Iris pigment epithelial cell (primary cell): Measurements from ENCODE around the gene TYSND1.
"Not testable (repeated sequence)": the region's sequence is repeated elsewhere in the genome, so short reads cannot be mapped to it uniquely, and the experiment has no call there.

Source experiments
- DNase-seq: peaks from one replicate; pipeline ENCODE4 v3.0.0-alpha.2; 2011; ENCODE audit warnings: low read depth

The TYSND1 gene

GRCh38 chr10:70163448-70163847 lies 16.9 kb upstream of the TYSND1 start:
- DNase-seq, result no peak

DNA sequence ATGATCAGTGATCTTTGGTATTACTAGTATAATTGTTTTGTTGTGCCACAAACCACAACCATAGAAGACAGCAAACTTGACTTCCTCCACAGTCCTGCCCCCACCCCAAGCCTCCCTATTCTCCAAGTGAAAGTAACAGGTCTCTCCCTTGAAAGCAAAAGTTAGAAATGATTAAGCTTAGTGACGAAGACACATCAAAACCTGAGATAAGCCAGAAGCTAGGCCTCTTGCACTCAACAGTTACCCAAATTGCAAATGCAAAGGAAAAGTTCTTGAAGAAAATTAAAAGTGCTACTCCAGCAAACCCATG lies 16.3 kb upstream of the TYSND1 start:
- DNase-seq, result no peak

DNA sequence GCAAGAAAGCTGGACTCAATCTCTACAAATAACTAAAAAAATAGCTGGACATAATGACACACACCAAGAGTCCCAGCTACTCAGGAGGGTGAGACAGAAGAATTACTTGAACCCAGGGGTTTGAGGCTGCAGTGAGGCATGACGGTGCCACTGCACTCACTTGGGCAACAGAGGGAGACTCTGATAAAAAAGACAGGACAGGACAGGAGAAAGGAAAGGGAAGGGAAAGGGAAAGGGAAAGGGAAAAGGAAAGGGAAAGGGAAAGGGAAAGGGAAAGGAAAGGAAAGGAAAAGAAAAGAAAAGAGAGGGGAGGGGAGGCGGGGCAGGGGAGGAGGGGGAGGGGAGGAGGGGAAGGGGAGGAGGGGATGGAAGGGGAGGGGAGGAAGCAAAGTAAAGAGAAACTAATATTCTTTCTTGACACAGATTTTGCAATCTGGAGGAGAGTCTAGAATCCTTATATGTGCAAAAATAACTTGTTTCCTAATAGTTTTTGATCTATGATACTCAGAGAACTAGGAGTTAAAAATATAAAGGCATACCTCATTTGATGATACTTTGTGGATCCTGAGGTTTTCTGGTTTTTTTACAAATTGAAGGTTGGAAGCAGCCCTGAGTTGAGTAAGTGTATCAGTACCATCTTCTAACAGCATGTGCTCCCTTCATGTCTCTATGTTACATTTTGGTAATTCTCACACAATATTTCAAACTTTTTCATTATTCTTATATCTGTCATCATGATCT lies 15.8 kb upstream of the TYSND1 start:
- DNase-seq, result no peak

DNA sequence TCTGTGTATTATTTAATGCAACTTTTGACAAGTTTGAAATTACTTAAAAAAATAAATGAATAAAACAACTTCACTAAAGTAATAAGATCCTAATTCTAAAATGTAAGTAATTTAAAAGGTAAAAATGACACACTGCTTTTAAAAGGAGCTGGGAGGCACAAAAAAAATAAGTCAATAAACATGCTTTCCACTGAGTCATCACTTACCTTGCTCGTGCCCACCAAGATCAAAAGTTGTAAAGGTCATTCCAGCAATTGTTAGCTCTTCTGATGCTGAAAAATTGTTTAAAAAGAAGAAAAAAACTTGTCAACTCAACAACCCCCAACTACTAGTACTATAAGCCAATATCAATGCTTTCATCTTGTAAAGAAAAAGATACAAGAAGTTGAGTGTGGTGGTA lies 14.3 kb upstream of the TYSND1 start:
- DNase-seq, result no peak

- DNase-seq, result not testable (repeated sequence)
These were observed 12.9 kb upstream of the TYSND1 start for GRCh38 chr10:70159366-70159765.

GRCh38 chr10:70158113-70158512 lies 11.6 kb upstream of the TYSND1 start:
- no peak for DNase-seq

- no peak for DNase-seq
These were observed 8.8 kb upstream of the TYSND1 start for GRCh38 chr10:70155255-70155838.

DNA sequence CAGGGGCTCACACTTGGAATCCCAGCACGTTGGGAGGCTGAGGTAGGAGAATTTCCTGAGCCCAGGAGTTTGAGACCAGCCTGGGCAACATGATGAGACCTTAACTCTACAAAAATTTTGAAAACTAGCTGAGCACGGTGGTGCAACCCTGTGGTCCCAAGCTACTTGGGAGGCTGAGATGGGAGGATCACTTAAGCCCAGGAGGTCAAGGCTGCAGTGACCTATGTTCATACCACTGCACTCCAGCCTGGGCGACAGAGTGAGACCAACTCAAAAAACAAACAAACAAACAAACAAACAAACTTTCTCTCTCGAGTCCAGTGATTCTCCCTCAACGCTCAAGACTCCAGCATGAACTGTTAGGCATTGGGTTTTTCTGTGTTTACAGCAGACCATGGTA lies 2.0 kb upstream of the TYSND1 start:
- no peak for DNase-seq

- DNase-seq, result no peak
These were observed 742 bp upstream of the TYSND1 start for GRCh38 chr10:70147259-70147625.

DNA sequence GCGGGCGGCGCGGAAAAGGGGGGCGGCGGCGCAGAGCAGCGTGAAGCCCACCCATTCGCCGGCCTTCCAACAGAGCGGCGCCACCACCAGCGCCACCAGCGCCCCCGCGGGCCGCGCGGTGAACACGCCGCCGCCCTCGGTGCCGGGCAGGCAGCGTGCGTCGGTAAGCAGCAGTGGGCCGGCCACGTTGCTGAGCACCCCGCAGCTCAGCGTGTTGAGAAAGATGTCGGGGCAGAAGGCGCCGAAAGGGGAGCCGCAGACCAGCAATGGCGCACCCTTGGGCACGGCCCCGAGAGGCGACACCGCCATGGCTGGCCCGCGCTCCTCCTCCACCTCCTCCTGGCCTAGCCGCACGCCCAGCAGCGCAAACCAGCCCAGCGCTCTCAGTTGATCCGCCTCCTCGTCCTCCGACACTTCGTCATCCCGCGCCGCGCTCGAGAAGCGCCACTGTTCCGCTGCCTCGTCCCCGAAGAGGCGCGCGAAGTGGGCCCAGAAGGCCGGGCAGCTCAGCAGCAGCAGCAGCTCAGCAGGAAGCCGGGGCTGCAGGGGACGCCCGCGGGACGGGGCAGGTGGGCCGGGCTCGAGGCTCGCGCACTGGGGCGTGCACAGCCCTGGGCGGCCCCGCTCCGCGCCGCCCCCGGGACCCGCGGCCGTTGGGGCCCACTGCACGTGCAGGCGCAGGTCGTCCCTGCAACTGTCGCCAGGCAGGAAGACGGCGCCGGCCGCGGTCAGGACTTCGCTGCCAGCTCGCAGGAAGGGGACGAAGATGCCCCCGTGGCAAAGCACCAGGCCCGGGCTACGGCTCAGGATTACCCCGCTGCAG lies 623 bp downstream of the TYSND1 start:
- peak; percentile 66 for DNase-seq

- DNase-seq, result no peak
These were observed 1.3 kb downstream of the TYSND1 start for GRCh38 chr10:70145166-70145665.

GRCh38 chr10:70144372-70145110 lies 2.0 kb downstream of the TYSND1 start:
- DNase-seq, result no peak

GRCh38 chr10:70142555-70142954 lies 3.9 kb downstream of the TYSND1 start:
- DNase-seq, result no peak

DNA sequence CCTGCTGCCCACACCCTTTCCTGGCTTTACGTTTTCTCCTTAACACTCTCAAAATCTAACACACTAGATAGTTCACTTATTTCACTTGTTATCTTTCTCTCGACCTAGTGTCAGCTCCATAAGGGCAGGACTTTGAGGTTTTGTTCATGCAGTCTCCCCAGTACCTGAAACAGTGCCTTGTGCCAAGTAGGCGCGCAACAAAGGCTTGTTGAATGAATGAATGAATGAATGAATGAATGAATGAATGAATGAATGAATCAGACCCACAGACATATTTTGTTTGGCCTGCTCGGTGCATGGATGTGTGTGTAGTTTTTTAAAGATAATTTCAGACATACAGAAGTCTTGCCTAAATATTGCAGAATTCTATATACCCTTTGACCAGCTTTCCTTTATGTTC lies 6.2 kb downstream of the TYSND1 start:
- no peak for DNase-seq

DNA sequence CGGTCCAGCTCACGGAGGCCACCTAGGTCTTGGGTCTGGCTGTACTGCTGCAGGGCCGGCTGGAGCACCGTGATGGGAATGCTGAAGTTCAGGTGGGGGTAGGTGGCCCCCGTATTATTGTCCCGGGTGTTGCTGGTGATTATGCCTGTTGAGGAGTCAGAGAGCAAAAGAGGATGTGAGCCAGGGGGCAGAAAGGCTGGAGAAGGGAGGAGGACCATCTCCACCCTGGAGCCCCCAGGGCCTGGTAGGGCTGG lies 6.6 kb downstream of the TYSND1 start:
- no peak for DNase-seq

DNA sequence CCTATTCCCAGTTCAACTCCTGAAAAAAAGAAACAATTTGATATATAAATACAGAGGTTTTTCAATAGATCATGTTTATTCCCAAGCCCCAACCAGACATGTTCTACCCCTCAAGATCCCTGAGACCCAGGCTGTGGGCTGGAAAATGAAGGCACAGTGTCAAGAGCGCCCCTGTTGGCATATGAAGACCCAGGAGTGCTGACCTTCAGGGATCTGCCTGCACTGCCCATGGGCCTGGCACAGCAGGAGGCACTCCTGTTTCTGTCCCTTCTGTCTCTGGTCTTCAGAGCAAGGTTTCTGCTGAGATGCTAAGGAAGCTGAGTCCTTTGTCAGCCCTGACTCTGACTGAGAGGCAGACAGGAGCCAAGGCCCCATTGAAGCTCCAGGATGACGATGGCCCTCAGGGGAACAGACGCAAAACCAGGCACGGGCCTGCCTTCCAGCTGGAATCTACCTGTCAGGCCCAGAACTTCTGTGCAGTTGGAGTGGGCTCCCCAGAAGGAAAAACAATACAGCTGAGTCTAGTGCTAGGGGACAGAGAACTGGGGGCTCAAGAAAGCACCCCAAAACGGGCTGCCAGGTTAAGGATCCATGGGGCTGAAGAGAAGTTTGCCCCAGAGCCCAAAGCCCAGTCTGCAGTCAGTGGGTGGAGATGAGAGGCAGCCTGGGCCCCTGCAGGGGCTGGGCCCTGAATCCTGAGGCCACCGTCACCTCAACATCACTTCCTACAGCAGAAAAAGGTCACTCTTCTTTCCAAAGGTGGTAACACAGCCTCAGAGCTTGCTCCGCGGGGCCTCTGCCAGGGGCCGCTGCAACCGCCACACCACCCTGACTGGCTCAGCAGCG lies 7.1 kb downstream of the TYSND1 start:
- no peak for DNase-seq

DNA sequence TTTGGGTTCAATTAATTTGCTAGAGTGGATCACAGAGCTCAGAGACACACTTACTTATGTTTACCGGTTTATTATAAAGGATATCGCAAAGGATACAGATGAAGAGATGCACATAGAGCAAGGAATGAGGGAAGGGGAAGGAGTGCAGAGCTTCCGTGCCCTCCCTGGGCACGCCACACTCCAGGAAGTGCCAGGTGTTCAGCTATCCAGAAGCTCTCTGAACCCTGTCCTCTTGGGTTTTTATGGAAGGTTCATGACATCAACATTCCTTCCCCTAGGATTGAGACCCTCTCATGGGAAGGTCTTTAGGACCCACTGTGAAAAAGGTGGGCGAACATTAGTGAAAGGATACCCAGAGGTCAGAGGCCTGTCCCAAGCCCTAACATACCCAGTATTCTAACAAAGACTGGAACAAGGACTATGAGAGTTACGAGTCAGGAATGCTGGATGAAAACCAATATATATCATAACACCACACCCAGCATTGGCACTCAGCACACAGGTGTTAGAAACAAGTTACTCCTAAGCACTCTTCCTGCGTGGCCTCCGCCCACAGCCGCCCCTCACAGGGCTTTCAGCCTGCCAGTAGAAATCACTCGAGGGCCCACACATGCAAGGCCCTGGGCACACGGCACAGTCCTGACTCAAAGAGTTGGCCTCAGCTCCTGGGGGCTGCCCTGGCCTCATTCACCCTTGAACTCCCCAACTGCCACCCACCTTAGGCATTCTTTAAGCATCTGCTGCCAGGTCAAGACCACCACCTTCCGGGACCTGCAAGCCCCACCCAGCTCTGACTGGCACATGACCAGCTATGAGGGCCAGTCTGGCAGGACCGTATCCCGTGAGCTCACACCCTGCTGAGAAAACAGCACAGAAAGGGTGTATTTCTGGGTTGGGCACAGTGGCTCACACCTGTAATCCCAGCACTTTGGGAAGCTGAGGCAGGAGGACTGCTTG lies 8.3 kb downstream of the TYSND1 start:
- no peak for DNase-seq

DNA sequence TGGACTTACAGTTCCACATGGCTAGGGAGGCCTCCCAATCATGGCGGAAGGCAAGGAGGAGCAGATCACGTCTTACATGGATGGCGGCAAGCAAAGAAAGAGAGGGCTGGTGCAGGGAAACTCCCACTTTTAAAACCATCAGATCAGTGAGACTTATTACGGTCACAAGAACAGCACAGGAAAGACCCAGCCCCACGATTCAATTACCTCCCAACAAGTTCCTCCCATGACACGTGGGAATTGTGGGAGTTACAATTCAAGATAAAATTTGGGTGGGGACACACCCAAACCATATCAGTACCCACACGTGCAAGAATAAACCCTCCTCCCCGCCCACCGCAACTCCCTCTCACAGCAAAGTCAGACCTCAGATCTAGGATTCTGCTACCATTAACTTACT lies 9.4 kb downstream of the TYSND1 start:
- DNase-seq, result no peak

DNA sequence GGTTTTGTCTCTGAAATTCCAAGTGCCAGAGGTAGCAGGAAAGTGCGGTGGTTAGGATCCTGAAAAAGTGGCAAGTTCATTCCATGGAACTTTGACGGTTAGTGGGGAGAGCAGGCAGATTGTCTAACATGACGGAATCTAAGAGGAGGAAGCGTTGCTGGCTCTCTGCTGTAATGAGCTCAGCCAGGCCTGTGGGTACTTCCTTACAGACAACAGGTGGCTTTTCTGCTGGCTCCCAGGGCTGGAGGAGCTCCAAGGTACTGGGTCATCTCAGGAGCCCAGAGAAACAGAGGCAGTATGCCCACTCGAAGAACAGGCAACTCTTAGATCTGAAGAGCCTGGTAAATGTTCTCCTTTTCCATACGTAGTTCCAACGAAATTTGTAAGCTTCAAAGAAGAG lies 10.8 kb downstream of the TYSND1 start:
- no peak for DNase-seq

DNA sequence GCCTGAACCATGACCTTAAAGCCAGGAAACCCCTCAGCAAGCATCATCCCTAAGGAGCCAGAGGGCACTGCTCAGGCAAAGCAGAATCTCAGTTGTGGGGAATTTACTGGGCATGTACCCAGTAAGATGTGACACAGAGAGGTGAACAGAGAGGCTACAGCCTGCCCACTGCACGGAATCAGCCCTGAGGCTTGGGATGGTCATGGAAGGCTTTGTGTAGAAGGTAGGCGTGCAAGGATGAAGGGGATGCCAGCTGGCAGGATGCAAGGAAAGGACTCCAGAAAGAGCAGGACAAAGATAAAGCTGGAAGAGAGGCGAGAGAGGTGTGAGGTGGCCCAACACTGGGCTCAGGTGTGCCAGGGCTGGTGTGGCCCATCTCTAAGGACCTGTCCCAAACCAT lies 11.5 kb downstream of the TYSND1 start:
- no peak for DNase-seq
